Astrocyte of the spinal cord (primary cell): ENCODE data around the gene FSD1L.

Experiments used
- DNase-seq: peaks from one replicate; pipeline ENCODE4 v3.0.0; 2011; ENCODE audit warnings: low read depth, low spot score
- H3K4me3 ChIP-seq: 2 replicates; pipeline ENCODE4 v1.5.1; 2011; ENCODE audit warnings: low read depth, mild to moderate bottlenecking, low read length, moderate library complexity
- CTCF ChIP-seq: IDR thresholded peaks from 2 replicates; pipeline ENCODE4 v1.5.1; 2012; ENCODE audit warnings: low read depth, mild to moderate bottlenecking, low read length, inconsistent platforms
- in situ Hi-C: cut with HindIII; loops from 2 replicates; pipeline ENCODE4 v1.10.0; 2017; ENCODE audit warnings: low sequenced_read_pairs

FSD1L gene

GRCh38 chr9:105593145-105593544 lies 145.3 kb downstream of the FSD1L start:
- H3K4me3 ChIP-seq = no peak overlapping the region
- no peak for DNase-seq
- in situ Hi-C loops = no loop called here
- no peak for TF ChIP-seq CTCF
